Panc1 (cell line): ENCODE data around the gene ZBTB7B. TPM values are rescaled to one million over a fixed set of nuclear protein-coding genes. Genes with fewer than 3 reads are reported as not detected.

Source experiments
- ATAC-seq: fragments of 200-7000 bp; cut with Tn5 transposase; 2 replicates; pipeline ENCODE4 v1.9.1; 2020; ENCODE audit warnings: mild to moderate bottlenecking, moderate library complexity
- BruUV-seq: library from RNA; stranded (reverse); fragments of 400-500 nt; replicated peaks from 2 replicates; lab custom pipeline; 2021; lab: Mats Ljungman, UMichigan
- CTCF ChIA-PET: fragments of 300-600 bp; sonication (Branson Sonifier 250); formaldehyde crosslinking; loops from one replicate; lab custom pipeline; 2022; ENCODE audit warnings: antibody characterized with exemption; lab: Charles Lee
- POLR2A ChIA-PET: fragments of 300-600 bp; sonication (Branson Sonifier 250); formaldehyde crosslinking; loops from one replicate; lab custom pipeline; 2022; ENCODE audit warnings: antibody characterized with exemption; lab: Charles Lee
- DNase-seq: peaks from one replicate; pipeline ENCODE4 v3.0.0-alpha.2; 2010; ENCODE audit warnings: low read depth, low spot score
- H3K27ac ChIP-seq: 2 replicates; pipeline ENCODE4 v1.5.1; 2011; ENCODE audit warnings: mild to moderate bottlenecking, low read length, inconsistent platforms
- H3K27me3 ChIP-seq: fragments of 200-500 bp; sonication (Bioruptor generic); 2 replicates; pipeline ENCODE4 v1.6.0; 2014; ENCODE audit warnings: low read length, inconsistent platforms; ENCODE audit not compliant: control insufficient read depth, insufficient read depth
- H3K36me3 ChIP-seq: fragments of 200-500 bp; sonication (Bioruptor generic); 2 replicates; pipeline ENCODE4 v1.5.1; 2014; ENCODE audit warnings: inconsistent platforms, mild to moderate bottlenecking, low read length, moderate library complexity; ENCODE audit not compliant: control insufficient read depth, insufficient read depth
- H3K4me1 ChIP-seq: 2 replicates; pipeline ENCODE4 v1.5.1; 2011; ENCODE audit warnings: inconsistent platforms, mild to moderate bottlenecking, low read length, moderate library complexity; ENCODE audit not compliant: control insufficient read depth, insufficient read depth
- H3K4me3 ChIP-seq, 2 experiments: 2 replicates each; pipeline ENCODE4 v1.5.1; 2011 to 2012; ENCODE audit warnings: low read depth in 2 of 2, low read length in 2 of 2, mild to moderate bottlenecking in 2 of 2, inconsistent platforms in 1 of 2, moderate library complexity in 1 of 2
- H3K9me3 ChIP-seq: fragments of 200-500 bp; sonication (Bioruptor generic); 2 replicates; pipeline ENCODE4 v1.5.1; 2014; ENCODE audit warnings: low read depth, mild to moderate bottlenecking, inconsistent platforms, low read length, moderate library complexity; ENCODE audit not compliant: control insufficient read depth, insufficient read depth
- POLR2AphosphoS5 ChIP-seq: IDR thresholded peaks from 2 replicates; pipeline ENCODE4 v1.6.1; 2012; ENCODE audit warnings: mild to moderate bottlenecking, low read depth, low read length, moderate library complexity
- SIN3A ChIP-seq: IDR thresholded peaks from 2 replicates; pipeline ENCODE4 v1.6.1; 2012; ENCODE audit warnings: low read depth, mild to moderate bottlenecking, low read length, moderate library complexity, borderline replicate concordance; ENCODE audit not compliant: insufficient read depth
- TCF7L2 ChIP-seq: IDR thresholded peaks from 2 replicates; pipeline ENCODE4 v1.6.1; 2011; ENCODE audit warnings: mild to moderate bottlenecking, low read depth, low read length, inconsistent platforms
- in situ Hi-C: cut with HindIII; loops from 2 replicates; pipeline ENCODE4 v1.10.0; 2016; ENCODE audit warnings: low sequenced_read_pairs, low pct_unique_long_range_greater_than_20kb
- intact Hi-C: fragments of 100-400 bp; cut with micrococcal nuclease; formaldehyde crosslinking; loops from one replicate; pipeline ENCODE4 v1.10.0; 2022; ENCODE audit not compliant: unreplicated experiment
- total RNA-seq: library from RNA; stranded (reverse); gene quantifications from one replicate; pipeline ENCODE4 v1.2.1, GENCODE V29; 2021; ENCODE audit not compliant: unreplicated experiment
- TF ChIP-seq, protein P1 (sequence below), 2 experiments: IDR thresholded peaks; 2 replicates each; pipeline ENCODE4 v1.6.1; 2011 to 2012; ENCODE audit warnings: low read depth in 2 of 2, control low read depth in 1 of 2, low read length in 1 of 2, mild to moderate bottlenecking in 1 of 2, moderate library complexity in 1 of 2; ENCODE audit not compliant: insufficient read depth in 1 of 2
- TF ChIP-seq, protein P2 (sequence below): fragments of 450-650 bp; IDR thresholded peaks from 2 replicates; pipeline ENCODE4 v1.5.1; 2017; ENCODE audit warnings: mild to moderate bottlenecking

ZBTB7B gene
- total RNA-seq, 1 experiment from 2014 or later = 55.8 TPM

- H3K9me3 ChIP-seq = no peaks in the 10 kb centered on the region
- H3K27ac ChIP-seq = no peak overlapping the region
- ATAC-seq = no peak
- no peaks in the 10 kb centered on the region for H3K36me3 ChIP-seq
- ChIA-PET CTCF (interaction anchor here (0.6 to 0.7 kb wide), 2 partner anchors 24 to 37 kb away, joined by 3 to 7 read pairs; no protein-coding TSS in a partner anchor), POLR2A (no interaction called here)
- H3K4me1 ChIP-seq = no peaks in the 10 kb centered on the region
- DNase-seq = no peak
- no peak overlapping the region for H3K4me3 ChIP-seq
- in situ Hi-C loops (no loop called here), intact Hi-C loops (no loop called here)
- no TSS peak for BruUV-seq
- TF ChIP-seq POLR2AphosphoS5 (no peak), TCF7L2 (no peak), SIN3A (no peak)
- TF ChIP-seq, protein P1, sequence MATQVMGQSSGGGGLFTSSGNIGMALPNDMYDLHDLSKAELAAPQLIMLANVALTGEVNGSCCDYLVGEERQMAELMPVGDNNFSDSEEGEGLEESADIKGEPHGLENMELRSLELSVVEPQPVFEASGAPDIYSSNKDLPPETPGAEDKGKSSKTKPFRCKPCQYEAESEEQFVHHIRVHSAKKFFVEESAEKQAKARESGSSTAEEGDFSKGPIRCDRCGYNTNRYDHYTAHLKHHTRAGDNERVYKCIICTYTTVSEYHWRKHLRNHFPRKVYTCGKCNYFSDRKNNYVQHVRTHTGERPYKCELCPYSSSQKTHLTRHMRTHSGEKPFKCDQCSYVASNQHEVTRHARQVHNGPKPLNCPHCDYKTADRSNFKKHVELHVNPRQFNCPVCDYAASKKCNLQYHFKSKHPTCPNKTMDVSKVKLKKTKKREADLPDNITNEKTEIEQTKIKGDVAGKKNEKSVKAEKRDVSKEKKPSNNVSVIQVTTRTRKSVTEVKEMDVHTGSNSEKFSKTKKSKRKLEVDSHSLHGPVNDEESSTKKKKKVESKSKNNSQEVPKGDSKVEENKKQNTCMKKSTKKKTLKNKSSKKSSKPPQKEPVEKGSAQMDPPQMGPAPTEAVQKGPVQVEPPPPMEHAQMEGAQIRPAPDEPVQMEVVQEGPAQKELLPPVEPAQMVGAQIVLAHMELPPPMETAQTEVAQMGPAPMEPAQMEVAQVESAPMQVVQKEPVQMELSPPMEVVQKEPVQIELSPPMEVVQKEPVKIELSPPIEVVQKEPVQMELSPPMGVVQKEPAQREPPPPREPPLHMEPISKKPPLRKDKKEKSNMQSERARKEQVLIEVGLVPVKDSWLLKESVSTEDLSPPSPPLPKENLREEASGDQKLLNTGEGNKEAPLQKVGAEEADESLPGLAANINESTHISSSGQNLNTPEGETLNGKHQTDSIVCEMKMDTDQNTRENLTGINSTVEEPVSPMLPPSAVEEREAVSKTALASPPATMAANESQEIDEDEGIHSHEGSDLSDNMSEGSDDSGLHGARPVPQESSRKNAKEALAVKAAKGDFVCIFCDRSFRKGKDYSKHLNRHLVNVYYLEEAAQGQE (IDR thresholded peaks at IDR 0.05; ENCODE audit: insufficient read depth in 1 of 2, low read depth in 2 of 2, low read length in 1 of 2) = no peak
- TF ChIP-seq, protein P2, sequence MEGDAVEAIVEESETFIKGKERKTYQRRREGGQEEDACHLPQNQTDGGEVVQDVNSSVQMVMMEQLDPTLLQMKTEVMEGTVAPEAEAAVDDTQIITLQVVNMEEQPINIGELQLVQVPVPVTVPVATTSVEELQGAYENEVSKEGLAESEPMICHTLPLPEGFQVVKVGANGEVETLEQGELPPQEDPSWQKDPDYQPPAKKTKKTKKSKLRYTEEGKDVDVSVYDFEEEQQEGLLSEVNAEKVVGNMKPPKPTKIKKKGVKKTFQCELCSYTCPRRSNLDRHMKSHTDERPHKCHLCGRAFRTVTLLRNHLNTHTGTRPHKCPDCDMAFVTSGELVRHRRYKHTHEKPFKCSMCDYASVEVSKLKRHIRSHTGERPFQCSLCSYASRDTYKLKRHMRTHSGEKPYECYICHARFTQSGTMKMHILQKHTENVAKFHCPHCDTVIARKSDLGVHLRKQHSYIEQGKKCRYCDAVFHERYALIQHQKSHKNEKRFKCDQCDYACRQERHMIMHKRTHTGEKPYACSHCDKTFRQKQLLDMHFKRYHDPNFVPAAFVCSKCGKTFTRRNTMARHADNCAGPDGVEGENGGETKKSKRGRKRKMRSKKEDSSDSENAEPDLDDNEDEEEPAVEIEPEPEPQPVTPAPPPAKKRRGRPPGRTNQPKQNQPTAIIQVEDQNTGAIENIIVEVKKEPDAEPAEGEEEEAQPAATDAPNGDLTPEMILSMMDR = no peak
- H3K27me3 ChIP-seq = no peaks in the 10 kb centered on the region
These were observed 34.4 kb downstream of the ZBTB7B start for GRCh38 chr1:155037043-155037442.

GRCh38 chr1:155037851-155038441 lies 35.3 kb downstream of the ZBTB7B start:
- CTCF ChIA-PET = interaction anchor here (0.6 to 0.7 kb wide), 3 partner anchors 15 to 36 kb away, joined by 3 to 7 read pairs (median 3); no protein-coding TSS in a partner anchor
- Histone ChIP-seq H3K4me3 (no peak overlapping the region), H3K4me1 (no peaks in the 10 kb centered on the region), H3K36me3 (no peaks in the 10 kb centered on the region), H3K9me3 (no peaks in the 10 kb centered on the region), H3K27ac (no peak overlapping the region), H3K27me3 (no peaks in the 10 kb centered on the region)
- no peak for DNase-seq
- POLR2A ChIA-PET = no interaction called here
- no peak for TF ChIP-seq POLR2AphosphoS5
- TF ChIP-seq SIN3A = no peak
- TF ChIP-seq, protein P2 = no peak
- no peak for TF ChIP-seq TCF7L2
- TF ChIP-seq, protein P1 (IDR thresholded peaks at IDR 0.05; ENCODE audit: insufficient read depth in 1 of 2, low read depth in 2 of 2, low read length in 1 of 2) = no peak
- intact Hi-C loops = no loop called here
- BruUV-seq = no TSS peak
- in situ Hi-C loops = no loop called here
- ATAC-seq = no peak
